HT1080 (cell line): ENCODE data around the gene PDE4DIP. TPM values are rescaled to one million over a fixed set of nuclear protein-coding genes. Genes with fewer than 3 reads are reported as not detected.
A peak's percentile ranks its signal among the peaks of the same experiment; 100 is the strongest.
"Not testable (repeated sequence)": the region's sequence is repeated elsewhere in the genome, so short reads cannot be mapped to it uniquely, and the experiment has no call there.

Source experiments
- DNase-seq: peaks from one replicate; pipeline ENCODE4 v3.0.0-alpha.2; 2015; ENCODE audit warnings: low read depth
- total RNA-seq: library from RNA; depleted of rRNA; stranded (reverse); fragments of >200 nt; shearing (Covaris generic); gene quantifications from 2 replicates; pipeline ENCODE4 v1.2.3, GENCODE V29; 2014

PDE4DIP gene
- total RNA-seq, 1 experiment from 2014 or later = 19.9 TPM

DNA sequence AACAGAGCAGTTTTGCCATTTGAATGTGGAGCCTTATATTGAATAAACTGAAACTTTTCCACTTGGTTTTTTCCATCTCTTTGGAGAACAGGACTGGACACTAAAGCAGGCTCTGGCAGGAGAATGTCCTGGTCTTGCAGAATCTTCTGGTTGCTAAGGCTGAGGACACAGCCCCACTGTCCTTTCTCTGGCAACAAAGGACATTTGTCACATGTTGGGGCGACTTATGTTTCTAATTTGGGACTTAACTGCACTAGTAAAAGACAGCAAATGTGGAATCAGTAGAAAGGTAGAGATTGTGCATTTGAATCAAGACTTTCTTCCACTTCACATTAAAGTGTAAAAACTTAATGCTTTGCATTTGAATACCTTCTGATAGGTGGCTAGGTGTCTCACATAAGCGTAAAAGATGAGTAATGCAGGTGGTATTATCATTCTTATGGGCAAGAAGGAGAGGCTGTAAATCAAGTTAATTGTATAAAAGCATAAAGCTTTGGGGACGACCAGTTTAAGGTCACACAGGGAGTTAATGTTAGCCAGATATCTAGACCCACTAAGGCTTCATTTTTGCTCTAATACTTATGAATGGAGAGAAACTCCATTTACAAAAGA lies 74.7 kb downstream of the PDE4DIP start:
- DNase-seq = not testable (repeated sequence)

DNA sequence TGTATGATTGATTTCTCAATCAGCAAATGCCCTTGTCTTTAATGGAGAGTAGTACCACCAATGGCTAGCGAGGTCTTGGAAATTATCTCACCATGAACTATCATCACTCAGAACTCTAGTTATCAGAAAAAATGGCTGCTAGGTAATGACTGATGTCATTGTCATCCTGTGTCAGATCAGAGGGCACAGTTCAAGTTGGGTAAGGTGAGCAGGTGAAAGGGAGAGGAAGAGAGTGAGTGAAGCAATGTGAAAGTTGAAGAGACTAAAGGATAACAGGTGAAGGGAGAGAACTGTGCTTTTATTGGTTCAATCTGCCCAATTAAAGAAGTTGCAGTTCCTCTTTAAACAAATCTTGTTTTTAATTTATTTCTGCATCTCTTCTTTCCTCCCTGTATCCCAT lies 76.8 kb downstream of the PDE4DIP start:
- not testable (repeated sequence) for DNase-seq

DNA sequence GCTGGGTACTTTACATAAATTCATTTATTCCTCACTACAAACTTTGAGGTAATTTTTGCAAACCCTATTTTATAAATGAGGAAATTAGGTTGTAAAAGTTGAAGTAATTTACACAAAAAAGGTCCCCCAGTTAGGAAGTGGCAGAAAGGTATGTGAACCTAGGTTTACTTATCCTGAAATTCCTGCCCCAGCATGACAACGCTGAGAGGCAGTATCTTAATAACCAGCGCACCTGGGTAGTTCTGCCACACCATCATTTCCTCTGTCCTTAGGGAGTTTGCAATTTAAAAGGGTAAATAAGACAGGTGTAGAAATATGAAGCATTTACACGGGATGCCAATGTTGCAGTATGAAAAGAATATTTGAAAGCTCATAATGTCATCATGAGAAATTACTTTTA lies 79.6 kb downstream of the PDE4DIP start:
- DNase-seq = not testable (repeated sequence)

DNA sequence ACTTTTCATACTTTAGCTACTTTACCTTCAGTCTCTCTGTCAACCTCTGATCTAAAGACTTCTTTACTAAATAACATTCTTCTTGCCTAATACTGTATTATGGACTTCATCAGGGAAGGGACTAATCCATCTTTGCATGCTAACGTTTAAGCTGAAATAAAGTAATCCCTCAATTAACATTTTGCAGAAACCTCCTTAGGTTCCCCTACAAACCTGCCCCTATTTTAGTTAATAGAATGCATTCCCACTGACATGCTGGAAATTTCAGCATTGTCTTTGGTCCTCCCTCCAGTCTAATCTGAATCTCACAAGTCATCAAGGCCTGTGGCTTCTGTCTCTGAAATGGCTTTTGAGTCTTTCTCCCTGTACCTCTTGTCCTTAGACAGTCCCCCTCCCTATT lies 83.4 kb downstream of the PDE4DIP start:
- not testable (repeated sequence) for DNase-seq

DNA sequence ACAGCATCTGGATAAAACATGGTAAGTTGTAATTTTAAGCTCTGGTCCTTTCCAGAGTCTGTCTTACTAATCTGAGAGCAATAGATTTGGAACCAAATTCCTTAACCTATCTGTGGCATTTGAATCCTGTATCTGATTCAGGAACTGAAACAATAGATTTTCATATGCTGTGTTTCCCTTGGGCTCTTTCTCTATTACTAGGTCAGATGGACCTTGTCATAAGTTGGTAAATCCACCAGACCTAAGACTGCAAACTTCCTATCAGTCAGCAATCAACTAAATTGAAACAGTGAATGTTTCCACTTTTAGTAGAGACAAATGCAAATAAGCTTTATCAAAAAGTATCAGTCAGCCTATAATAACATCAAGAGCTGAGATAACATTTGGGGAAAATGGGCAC lies 85.0 kb downstream of the PDE4DIP start:
- DNase-seq = not testable (repeated sequence)

DNA sequence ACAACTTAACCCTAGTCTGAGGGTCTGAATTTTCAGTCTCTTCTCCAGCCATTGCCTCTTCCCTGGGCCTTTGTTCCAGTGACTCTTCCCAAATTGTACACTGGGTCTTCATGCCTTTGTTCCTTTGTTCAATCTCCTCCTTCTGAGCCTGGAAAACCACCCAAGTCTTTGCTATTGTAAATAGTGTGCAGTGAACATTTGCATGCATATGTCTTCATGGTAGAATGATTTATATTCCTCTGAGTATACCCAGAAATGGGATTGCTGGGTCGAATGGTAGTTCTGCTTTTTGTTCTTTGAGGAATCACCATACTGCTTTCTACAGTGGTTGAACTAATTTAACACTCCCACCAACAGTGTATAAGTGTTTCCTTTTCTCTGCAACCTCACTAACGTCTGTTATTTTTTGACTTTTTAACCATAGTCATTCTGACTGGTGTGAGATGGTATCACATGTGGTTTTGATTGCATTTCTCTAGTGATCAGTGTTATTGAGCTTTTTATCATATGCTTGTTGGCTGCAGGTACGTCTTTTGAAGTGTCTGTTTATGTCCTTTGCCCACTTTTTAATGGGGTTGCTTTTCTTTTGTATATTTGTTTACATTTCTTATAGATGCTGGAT lies 91.3 kb downstream of the PDE4DIP start:
- not testable (repeated sequence) for DNase-seq

DNA sequence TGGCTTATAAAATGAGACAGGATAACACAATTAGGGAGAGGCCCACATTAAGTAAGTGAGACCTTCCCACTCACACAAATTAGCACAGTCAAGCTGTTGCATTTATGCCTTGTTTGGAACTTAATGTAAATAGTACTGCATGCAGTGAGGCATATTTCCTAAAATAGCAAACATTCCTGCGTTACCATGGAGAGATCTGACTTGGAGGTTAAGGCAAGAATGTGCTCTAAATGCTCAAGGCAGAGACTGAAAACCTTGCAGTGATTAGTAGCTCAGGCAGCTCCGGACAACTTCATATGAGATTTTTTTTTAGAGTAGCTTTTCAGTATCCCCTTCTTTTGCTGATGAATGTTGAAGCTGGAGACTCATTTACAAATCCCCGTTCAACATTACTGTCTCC lies 98.7 kb downstream of the PDE4DIP start:
- not testable (repeated sequence) for DNase-seq

DNA sequence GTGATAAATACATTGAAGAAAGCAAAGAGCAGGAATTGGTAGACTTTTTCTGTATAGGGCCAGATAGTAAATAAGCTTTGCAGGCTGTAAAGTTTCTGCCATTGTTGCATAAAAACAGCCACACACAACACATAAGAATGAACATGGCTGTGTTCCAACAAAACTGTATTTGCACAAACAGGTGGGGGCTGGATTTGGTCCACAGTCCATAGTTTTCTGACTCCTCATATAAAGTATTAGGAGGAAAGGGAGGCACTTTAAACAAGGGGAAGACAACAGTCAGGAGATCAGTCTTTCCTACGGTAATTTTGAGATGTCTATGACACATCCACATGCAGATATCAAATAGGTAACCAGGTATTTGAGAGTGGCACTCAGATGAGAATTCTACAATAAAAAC lies 100.9 kb downstream of the PDE4DIP start:
- not testable (repeated sequence) for DNase-seq

DNA sequence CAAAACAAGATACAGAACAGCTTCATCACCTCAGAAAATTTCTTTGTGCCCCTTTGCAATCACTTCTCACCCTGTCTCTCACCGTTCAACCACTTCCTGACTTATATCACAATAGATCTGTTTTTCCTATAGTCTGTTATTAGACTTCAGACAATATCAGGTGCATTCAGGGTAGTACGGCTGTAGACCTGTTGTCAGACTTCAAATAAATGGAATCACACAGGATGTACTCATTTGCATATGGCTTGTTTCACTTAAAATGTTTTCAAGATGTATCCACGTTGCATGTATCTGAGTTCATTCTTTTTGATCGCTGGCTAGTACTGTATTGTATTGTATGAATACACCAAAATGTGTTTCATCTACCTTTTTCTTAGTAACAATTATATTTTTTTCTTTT lies 104.5 kb downstream of the PDE4DIP start:
- DNase-seq = not testable (repeated sequence)

DNA sequence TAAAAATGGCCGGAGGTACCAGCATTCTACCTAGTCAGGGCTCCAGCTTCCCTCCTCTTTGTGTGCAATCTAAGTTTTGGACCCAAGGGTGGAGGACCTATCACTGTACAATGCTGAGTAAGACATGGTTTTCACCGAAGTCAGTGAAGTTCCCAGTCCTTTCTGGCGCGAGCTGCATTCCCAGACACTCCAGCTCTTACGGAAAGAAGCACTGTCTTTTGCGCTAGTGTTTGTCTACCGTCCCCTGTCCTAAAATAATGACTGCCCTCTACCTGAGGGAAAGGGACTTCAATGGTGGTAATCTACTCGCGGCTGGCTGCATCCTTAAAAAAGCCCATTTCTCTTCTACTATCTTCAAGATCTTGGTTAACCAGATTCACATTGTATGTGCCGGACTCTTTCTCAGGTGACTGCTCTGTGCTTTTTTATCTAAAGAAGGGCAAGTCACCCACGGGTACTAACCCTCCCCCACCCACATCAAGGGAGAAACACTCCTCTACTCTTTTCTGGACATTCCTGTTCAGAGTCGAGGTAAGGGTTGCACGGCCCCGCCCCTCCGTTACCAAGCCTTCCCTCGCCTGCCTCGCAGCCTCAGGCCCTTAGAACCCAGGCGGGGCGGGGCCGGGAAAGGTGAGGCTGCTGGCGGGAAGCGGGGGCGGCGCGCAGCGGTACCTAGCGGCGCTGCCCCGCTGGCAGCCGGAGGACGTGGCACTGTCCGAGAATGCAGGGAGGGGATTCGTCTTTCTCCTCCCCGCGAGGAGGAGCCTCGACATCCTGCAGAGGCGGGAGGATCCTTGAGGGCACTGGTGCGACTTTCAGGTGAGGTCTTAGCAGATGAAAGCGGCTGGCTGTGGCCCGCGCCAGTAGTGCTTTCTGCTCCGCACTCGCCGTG lies 107.4 kb downstream of the PDE4DIP start:
- peak; percentile 86 for DNase-seq

DNA sequence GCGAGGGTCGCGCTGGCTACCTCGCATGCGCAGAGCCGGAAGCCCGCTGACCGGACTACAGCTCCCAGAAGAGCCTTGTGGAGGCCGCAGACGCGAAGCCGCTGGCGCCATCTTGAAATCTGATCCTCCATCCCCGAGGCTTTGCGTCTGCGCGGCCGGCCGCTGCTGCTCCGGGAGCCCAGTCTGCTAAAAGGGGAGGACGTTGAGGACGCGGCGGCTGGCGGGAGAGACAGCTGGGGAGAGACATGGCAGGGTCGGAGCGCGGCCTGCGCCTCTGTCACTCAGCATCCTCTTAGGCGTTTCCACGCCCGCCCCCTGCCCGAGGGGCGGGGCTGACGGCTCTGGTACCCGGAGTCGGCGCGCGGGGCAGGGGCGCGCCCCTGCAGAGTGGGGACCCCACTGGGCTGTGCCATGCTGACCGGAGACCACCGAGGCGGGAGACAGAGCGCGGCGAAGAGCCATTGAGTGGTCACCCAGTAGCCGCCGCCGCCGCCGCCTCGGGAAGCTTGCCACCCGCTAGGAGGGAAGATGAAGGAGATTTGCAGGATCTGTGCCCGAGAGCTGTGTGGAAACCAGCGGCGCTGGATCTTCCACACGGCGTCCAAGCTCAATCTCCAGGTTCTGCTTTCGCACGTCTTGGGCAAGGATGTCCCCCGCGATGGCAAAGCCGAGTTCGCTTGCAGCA lies 108.2 kb downstream of the PDE4DIP start:
- DNase-seq = not testable (repeated sequence)

DNA sequence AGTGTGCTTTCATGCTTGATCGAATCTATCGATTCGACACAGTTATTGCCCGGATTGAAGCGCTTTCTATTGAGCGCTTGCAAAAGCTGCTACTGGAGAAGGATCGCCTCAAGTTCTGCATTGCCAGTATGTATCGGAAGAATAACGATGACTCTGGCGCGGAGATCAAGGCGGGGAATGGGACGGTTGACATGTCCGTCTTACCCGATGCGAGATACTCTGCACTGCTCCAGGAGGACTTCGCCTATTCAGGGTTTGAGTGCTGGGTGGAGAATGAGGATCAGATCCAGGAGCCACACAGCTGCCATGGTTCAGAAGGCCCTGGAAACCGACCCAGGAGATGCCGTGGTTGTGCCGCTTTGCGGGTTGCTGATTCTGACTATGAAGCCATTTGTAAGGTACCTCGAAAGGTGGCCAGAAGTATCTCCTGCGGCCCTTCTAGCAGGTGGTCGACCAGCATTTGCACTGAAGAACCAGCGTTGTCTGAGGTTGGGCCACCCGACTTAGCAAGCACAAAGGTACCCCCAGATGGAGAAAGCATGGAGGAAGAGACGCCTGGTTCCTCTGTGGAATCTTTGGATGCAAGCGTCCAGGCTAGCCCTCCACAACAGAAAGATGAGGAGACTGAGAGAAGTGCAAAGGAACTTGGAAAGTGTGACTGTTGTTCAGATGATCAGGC lies 108.8 kb downstream of the PDE4DIP start:
- DNase-seq = peak; percentile 0

DNA sequence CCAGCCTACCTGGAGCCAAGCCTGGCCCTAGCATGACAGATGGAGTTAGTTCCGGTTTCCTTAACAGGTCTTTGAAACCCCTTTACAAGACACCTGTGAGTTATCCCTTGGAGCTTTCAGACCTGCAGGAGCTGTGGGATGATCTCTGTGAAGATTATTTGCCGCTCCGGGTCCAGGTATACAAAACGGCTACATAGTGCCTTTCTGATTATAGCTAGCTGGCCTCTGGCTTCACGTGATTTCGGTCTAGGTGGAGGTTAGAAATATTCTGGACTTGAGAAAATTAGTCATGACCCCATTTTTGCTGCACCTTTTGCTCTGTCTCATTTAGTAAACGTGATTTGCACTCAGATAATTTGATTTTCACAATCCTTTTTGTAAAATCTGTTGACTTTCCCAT lies 109.5 kb downstream of the PDE4DIP start:
- DNase-seq = not testable (repeated sequence)

DNA sequence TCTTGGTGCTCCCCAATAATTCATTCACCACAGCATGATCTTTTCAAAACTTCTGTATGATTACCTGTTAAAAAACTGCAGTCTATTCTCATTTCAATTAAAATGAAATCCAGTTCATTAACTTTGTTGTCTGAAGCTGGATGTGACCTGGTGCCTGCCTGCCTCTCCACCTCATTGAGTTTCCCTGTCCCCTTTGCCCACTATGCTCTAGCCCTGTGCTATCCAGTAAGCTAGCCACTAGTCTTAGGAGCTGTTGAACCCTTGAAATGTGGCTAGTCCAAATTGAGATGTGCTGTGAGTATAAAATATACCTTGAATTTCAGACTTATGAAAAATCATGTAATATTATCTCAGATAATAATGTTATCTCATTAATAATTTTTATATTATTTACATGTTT lies 114.1 kb downstream of the PDE4DIP start:
- not testable (repeated sequence) for DNase-seq

DNA sequence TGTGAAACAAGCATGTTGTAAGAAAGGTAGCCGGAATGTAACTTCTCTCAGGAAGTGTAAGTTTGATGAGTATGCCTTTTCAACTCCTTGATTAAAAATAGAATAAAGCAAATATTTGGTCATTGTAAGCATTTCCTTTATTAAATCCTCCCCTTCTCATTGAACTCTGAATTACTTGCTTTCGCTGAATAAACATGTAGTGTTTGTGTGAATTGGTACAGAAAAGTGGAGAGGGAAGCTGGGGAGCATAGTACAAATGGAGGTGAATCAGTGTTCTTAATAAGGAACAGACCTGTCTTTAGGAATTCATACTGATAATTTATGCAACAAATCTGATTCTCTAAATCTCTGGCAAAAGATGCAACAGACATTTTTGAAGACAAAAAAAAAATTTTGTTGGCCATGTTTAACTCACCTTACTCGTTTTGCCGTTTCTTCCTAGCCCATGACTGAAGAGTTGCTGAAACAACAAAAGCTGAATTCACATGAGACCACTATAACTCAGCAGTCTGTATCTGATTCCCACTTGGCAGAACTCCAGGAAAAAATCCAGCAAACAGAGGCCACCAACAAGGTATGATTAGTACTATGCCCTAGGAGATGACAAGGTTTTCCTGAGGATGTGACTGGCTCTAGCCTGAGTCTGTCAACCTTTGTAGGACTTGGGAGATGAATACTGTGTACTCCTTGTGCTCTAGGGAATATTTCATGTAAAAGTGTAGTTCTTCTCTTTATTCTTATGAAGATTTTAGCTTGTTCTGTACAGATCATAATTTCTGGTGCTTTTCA lies 116.2 kb downstream of the PDE4DIP start:
- DNase-seq = not testable (repeated sequence)

DNA sequence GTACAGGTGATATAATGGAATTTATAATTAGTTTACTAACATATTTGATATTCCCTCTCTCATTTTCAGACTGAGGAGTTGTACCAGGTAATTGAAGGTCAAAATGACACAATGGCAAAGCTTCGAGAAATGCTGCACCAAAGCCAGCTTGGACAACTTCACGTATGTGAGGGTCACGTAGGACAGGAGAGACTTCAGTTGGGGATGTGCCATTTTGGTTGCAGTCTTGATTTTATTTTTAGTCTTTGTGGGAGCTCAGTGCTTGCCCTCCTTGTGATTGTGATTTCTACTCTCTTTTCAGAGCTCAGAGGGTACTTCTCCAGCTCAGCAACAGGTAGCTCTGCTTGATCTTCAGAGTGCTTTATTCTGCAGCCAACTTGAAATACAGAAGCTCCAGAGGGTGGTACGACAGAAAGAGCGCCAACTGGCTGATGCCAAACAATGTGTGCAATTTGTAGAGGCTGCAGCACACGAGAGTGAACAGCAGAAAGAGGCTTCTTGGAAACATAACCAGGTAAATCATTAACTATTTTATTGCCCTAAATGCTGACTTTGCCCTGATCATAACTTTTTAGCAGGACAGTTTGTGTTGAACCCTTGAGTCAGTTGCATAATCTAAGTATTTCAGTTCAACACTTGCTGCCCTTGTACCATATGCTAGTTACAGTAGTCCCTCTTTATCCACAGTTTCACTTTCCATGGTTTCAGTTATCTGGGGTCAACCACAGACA lies 118.1 kb downstream of the PDE4DIP start:
- not testable (repeated sequence) for DNase-seq

DNA sequence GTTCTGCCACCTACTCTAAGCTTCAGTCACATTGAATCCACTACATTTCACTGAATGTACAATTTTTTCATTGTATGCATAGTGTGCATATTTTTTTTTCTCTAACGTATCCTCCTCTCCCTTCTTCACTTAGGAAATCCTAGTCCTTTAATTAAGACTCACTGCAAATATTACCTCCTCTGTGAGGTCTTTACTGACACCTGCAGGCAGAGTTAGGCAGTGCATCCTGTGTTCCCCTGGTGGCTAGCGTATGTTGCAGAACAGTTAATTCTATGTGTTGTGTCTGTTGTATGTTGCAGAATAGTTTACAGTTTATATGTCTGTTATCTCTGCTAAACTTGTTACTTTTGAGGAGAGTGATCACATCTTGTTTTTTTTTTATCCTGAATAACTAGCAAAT lies 121.9 kb downstream of the PDE4DIP start:
- not testable (repeated sequence) for DNase-seq

DNA sequence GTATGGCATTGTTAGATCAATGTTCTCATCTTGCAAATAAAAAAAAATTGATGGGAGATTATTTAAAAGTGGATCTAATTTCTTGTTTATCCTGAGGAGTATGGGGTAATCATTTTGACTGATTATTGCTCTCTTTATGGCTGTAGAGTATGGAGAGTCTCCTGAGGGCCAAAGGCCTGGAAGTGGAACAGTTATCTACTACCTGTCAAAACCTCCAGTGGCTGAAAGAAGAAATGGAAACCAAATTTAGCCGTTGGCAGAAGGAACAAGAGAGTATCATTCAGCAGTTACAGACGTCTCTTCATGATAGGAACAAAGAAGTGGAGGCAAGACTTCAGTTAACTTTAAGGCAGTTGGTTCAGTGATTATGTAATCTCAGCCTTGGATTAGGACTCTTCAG lies 123.4 kb downstream of the PDE4DIP start:
- DNase-seq = not testable (repeated sequence)

DNA sequence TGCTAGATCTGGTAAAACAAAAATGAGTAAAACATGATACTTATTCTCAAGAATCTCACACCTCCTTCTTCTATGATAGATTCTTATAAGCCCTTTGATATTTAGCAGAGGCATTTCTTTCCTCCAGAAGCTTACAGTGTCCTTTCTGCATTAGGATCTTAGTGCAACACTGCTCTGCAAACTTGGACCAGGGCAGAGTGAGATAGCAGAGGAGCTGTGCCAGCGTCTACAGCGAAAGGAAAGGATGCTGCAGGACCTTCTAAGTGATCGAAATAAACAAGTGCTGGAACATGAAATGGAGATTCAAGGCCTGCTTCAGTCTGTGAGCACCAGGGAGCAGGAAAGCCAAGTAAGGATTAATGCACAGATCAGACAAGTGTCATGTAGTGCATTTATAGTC lies 124.5 kb downstream of the PDE4DIP start:
- not testable (repeated sequence) for DNase-seq
